Retinal pigment epithelial cell (primary cell): ENCODE measurements around the gene EFTUD2.

ENCODE experiments used
- DNase-seq: peaks from one replicate; pipeline ENCODE4 v3.0.0-alpha.2; 2010; ENCODE audit warnings: low read depth
- H3K4me3 ChIP-seq: 2 replicates; pipeline ENCODE4 v1.5.1; 2011; ENCODE audit warnings: mild to moderate bottlenecking, low read length, control low read depth, moderate library complexity
- TF ChIP-seq, protein P1 (sequence below): conservative IDR thresholded peaks from 2 replicates; pipeline ENCODE4 v1.5.1; 2011; ENCODE audit warnings: low read depth, low read length, control low read depth, inconsistent platforms

EFTUD2 gene

GRCh38 chr17:44907729-44908470, 8.7 kb upstream of the EFTUD2 start:
- DNase-seq = no peak
- H3K4me3 ChIP-seq = no peak overlapping the region
- TF ChIP-seq, protein P1, sequence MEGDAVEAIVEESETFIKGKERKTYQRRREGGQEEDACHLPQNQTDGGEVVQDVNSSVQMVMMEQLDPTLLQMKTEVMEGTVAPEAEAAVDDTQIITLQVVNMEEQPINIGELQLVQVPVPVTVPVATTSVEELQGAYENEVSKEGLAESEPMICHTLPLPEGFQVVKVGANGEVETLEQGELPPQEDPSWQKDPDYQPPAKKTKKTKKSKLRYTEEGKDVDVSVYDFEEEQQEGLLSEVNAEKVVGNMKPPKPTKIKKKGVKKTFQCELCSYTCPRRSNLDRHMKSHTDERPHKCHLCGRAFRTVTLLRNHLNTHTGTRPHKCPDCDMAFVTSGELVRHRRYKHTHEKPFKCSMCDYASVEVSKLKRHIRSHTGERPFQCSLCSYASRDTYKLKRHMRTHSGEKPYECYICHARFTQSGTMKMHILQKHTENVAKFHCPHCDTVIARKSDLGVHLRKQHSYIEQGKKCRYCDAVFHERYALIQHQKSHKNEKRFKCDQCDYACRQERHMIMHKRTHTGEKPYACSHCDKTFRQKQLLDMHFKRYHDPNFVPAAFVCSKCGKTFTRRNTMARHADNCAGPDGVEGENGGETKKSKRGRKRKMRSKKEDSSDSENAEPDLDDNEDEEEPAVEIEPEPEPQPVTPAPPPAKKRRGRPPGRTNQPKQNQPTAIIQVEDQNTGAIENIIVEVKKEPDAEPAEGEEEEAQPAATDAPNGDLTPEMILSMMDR = no peak

DNA sequence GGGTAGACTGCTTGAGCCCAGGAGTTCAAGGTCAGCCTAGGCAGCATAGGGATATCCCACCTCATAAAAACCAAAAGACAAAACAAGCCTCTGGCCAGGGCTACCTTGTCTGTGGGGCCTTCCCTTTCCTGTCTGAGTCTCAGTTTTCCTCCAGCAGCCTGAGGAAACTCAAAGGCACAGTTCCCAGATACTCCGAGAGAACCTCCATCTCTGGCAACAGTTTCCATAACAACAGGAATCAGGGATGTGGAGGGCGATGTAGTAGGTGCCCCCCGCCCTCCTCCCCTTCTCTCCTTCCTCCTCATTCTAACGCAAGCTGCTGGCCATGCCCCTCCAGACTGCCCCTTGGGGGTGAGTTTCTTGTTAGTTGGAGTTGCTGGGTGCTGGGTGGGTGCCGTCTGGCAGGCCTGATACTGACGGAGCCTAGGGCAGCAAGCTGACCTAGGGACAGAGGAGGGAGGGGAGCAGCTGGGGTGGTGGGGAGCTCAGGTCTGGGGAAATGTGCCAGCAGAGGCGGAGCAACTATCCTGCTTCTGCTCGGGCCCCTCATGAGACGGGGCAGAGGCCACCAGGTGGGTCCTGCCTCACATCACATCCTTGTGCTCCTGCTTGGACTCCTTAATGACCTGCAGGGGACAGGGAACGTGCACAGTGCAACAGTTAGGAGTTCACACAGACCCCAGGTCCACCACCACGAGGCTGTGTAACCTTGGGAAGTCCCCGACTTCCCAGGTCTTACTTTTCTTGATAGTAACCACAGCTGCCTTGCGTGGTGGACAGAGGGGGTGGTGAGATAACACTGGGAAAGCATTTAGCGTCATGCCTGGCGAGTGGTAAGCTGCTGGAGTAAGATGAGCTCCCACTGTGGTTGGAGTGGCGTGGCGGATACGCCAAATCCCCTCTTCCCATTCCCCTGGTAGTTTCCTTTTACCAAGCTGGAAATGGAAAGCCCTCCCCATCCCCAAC, 7.8 kb upstream of the EFTUD2 start:
- DNase-seq = no peak
- no peak overlapping the region for H3K4me3 ChIP-seq
- TF ChIP-seq, protein P1 = no peak

DNA sequence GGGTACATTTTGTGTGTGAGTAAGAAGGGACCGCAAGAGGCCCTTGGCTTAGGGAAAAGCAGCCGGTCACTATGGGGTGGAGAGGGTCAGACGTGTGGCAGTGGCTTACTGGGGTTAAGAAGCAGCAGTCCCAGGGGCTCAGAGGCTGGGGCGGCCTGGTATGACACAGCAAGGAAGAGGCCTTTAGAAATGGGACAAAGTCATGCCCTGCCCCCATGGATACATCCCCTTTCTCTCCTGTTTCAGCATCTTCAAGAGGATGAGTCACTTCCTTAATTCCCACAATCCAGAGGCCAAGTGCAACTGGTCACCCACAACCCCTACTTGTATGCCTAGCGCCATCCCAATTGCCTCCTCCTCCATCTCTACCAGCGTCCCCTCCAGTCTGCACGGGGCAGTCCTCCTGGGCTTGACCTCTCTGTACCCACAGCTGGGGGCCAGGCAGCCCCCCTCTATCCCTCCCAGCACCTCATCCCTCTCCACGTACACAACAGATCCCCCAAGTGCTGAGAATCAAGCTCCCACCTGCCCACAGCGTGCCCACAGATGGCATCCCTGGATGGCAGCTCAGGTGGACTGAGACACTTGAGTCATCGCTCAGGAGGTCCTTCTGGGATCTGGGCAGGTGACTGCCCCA, 6.9 kb upstream of the EFTUD2 start:
- DNase-seq = no peak
- TF ChIP-seq, protein P1 = no peak
- H3K4me3 ChIP-seq = no peak overlapping the region

- H3K4me3 ChIP-seq = no peak overlapping the region
- DNase-seq = no peak
- TF ChIP-seq, protein P1 = no peak
These were observed 6.1 kb upstream of the EFTUD2 start for GRCh38 chr17:44905006-44906000.

GRCh38 chr17:44904001-44904984, 5.0 kb upstream of the EFTUD2 start:
- no peak for DNase-seq
- TF ChIP-seq, protein P1 = no peak
- no peak overlapping the region for H3K4me3 ChIP-seq
